HEK293 (cell line): ENCODE results near the gene ZNF184.

Experiments
- ELK4 ChIP-seq: IDR thresholded peaks from 2 replicates; pipeline ENCODE4 v1.6.1; 2011; ENCODE audit warnings: mild to moderate bottlenecking, low read depth, low read length, borderline replicate concordance
- GFI1B ChIP-seq: fragments of 450-650 bp; formaldehyde crosslinking; IDR thresholded peaks from 2 replicates; pipeline ENCODE4 v1.5.1; 2016; ENCODE audit warnings: missing biosample characterization, missing genetic modification characterization
- HOXD13 ChIP-seq: sonication (generic); formaldehyde crosslinking; IDR thresholded peaks from 2 replicates; pipeline ENCODE4 v1.8.0; 2022; ENCODE audit warnings: missing genetic modification reagents, borderline replicate concordance
- IKZF3 ChIP-seq: fragments of 450-650 bp; IDR thresholded peaks from 2 replicates; pipeline ENCODE4 v1.5.0; 2018; ENCODE audit warnings: missing biosample characterization, mild to moderate bottlenecking, missing genetic modification characterization, moderate library complexity
- KLF17 ChIP-seq: fragments of 450-650 bp; formaldehyde crosslinking; IDR thresholded peaks from 2 replicates; pipeline ENCODE4 v1.5.1; 2016; ENCODE audit warnings: missing biosample characterization, missing genetic modification characterization
- KLF7 ChIP-seq: fragments of 450-650 bp; formaldehyde crosslinking; IDR thresholded peaks from 2 replicates; pipeline ENCODE4 v1.5.1; 2016; ENCODE audit warnings: missing biosample characterization, missing genetic modification characterization, borderline replicate concordance
- REST ChIP-seq: fragments of 450-650 bp; formaldehyde crosslinking; IDR thresholded peaks from 2 replicates; pipeline ENCODE4 v1.5.1; 2016; ENCODE audit warnings: missing biosample characterization, missing genetic modification characterization
- ZBTB10 ChIP-seq: fragments of 450-650 bp; formaldehyde crosslinking; IDR thresholded peaks from 2 replicates; pipeline ENCODE4 v1.5.1; 2016; ENCODE audit warnings: missing biosample characterization, missing genetic modification characterization
- ZBTB17 ChIP-seq: fragments of 450-650 bp; formaldehyde crosslinking; IDR thresholded peaks from 2 replicates; pipeline ENCODE4 v1.5.1; 2016; ENCODE audit warnings: missing biosample characterization, missing genetic modification characterization
- ZNF19 ChIP-seq: fragments of 450-650 bp; formaldehyde crosslinking; IDR thresholded peaks from 2 replicates; pipeline ENCODE4; 2016; ENCODE audit warnings: missing biosample characterization, missing genetic modification characterization, low read depth
- ZNF223 ChIP-seq: fragments of 450-650 bp; formaldehyde crosslinking; IDR thresholded peaks from 2 replicates; pipeline ENCODE4 v1.5.1; 2016; ENCODE audit warnings: missing biosample characterization, missing genetic modification characterization
- ZNF341 ChIP-seq: fragments of 450-650 bp; formaldehyde crosslinking; IDR thresholded peaks from 2 replicates; pipeline ENCODE4; 2016; ENCODE audit warnings: low read depth, missing biosample characterization, missing genetic modification characterization
- ZNF37A ChIP-seq: fragments of 450-650 bp; IDR thresholded peaks from 2 replicates; pipeline ENCODE4 v1.5.1; 2018; ENCODE audit warnings: missing biosample characterization, missing genetic modification characterization
- ZNF426 ChIP-seq: fragments of 450-650 bp; formaldehyde crosslinking; IDR thresholded peaks from 2 replicates; pipeline ENCODE4 v1.5.1; 2017; ENCODE audit warnings: missing biosample characterization, missing genetic modification characterization, mild to moderate bottlenecking, inconsistent platforms, moderate library complexity
- ZNF529 ChIP-seq: fragments of 450-650 bp; formaldehyde crosslinking; IDR thresholded peaks from 2 replicates; pipeline ENCODE4 v1.5.1; 2017; ENCODE audit warnings: missing genetic modification characterization, missing biosample characterization; ENCODE audit not compliant: insufficient replicate concordance
- ZNF530 ChIP-seq: fragments of 450-650 bp; formaldehyde crosslinking; IDR thresholded peaks from 2 replicates; pipeline ENCODE4 v1.5.1; 2016; ENCODE audit warnings: low read depth, missing biosample characterization, missing genetic modification characterization
- ZNF623 ChIP-seq: fragments of 450-650 bp; formaldehyde crosslinking; IDR thresholded peaks from 2 replicates; pipeline ENCODE4 v1.5.1; 2016; ENCODE audit warnings: missing biosample characterization, missing genetic modification characterization
- ZNF626 ChIP-seq: fragments of 450-650 bp; sonication (Bioruptor Pico); formaldehyde crosslinking; IDR thresholded peaks from 2 replicates; pipeline ENCODE4 v1.5.1; 2018; ENCODE audit warnings: missing biosample characterization, missing genetic modification characterization, inconsistent platforms
- ZNF639 ChIP-seq: fragments of 450-650 bp; formaldehyde crosslinking; IDR thresholded peaks from 2 replicates; pipeline ENCODE4 v1.5.1; 2016; ENCODE audit warnings: missing biosample characterization, missing genetic modification characterization
- ZNF677 ChIP-seq: fragments of 450-650 bp; IDR thresholded peaks from 2 replicates; pipeline ENCODE4 v1.5.0; 2018; ENCODE audit warnings: missing biosample characterization, mild to moderate bottlenecking, missing genetic modification characterization, moderate library complexity
- ZSCAN16 ChIP-seq: fragments of 450-650 bp; formaldehyde crosslinking; IDR thresholded peaks from 2 replicates; pipeline ENCODE4 v1.5.1; 2016; ENCODE audit warnings: missing biosample characterization, missing genetic modification characterization
- ZSCAN18 ChIP-seq: fragments of 450-650 bp; formaldehyde crosslinking; IDR thresholded peaks from 2 replicates; pipeline ENCODE4 v1.5.1; 2016; ENCODE audit warnings: missing biosample characterization, missing genetic modification characterization
- ZSCAN23 ChIP-seq: fragments of 450-650 bp; formaldehyde crosslinking; IDR thresholded peaks from 2 replicates; pipeline ENCODE4 v1.5.1; 2016; ENCODE audit warnings: missing biosample characterization, missing genetic modification characterization
- ZSCAN30 ChIP-seq: fragments of 450-650 bp; IDR thresholded peaks from 2 replicates; pipeline ENCODE4 v1.5.1; 2018; ENCODE audit warnings: missing biosample characterization, mild to moderate bottlenecking, missing genetic modification characterization, moderate library complexity
- ZSCAN4 ChIP-seq: fragments of 450-650 bp; formaldehyde crosslinking; IDR thresholded peaks from 2 replicates; pipeline ENCODE4 v1.5.1; 2017; ENCODE audit warnings: missing biosample characterization, missing genetic modification characterization

Gene ZNF184

GRCh38 chr6:27495386-27496135 lies 22.7 kb upstream of the ZNF184 start (continued):
- TF ChIP-seq ZBTB10 (tag by site-specific recombination), result peak; percentile 90
- peak; percentile 87 for TF ChIP-seq ZNF639 (tag by site-specific recombination)
- TF ChIP-seq ZNF530 (tag by site-specific recombination), result no peak
- no peak for TF ChIP-seq HOXD13 (CRISPR knock-in tag)
- no peak for TF ChIP-seq ZNF19 (tag by site-specific recombination)
- peak; percentile 65; the same call in 1 of the 2 replicates for TF ChIP-seq GFI1B (tag by site-specific recombination)
- TF ChIP-seq ZSCAN23 (tag by site-specific recombination), result peak; percentile 84
- 0 out of 2 replicates have a peak, but pooled peaks have one; percentile 57 for TF ChIP-seq ZNF37A (tag by site-specific recombination)
- 0 out of 2 replicates have a peak, but pooled peaks have one; percentile 11 for TF ChIP-seq ZNF223 (tag by site-specific recombination)
- 0 out of 2 replicates have a peak, but pooled peaks have one; percentile 22 for TF ChIP-seq ZNF626 (tag by site-specific recombination)
- 0 out of 2 replicates have a peak, but pooled peaks have one; percentile 11 for TF ChIP-seq ZNF341 (tag by site-specific recombination)
- TF ChIP-seq ZNF426 (tag by site-specific recombination), result no peak
- peak; percentile 18; the same call in 1 of the 2 replicates for TF ChIP-seq KLF7
- TF ChIP-seq REST (tag by site-specific recombination), result peak; percentile 4; the same call in 1 of the 2 replicates
- TF ChIP-seq ZSCAN30 (tag by site-specific recombination), result peak; percentile 97
- peak; percentile 82 for TF ChIP-seq ZBTB17
- peak; percentile 78 for TF ChIP-seq ZSCAN18
- peak; percentile 55 for TF ChIP-seq ZNF623 (tag by site-specific recombination)
- TF ChIP-seq ELK4, result no peak
- TF ChIP-seq ZNF677, result peak; percentile 62; the same call in 1 of the 2 replicates
- peak; percentile 56 for TF ChIP-seq ZSCAN4 (tag by site-specific recombination)
- TF ChIP-seq ZSCAN16 (tag by site-specific recombination), result no peak
- TF ChIP-seq ZNF529, result peak; percentile 6
- peak; percentile 68 for TF ChIP-seq IKZF3 (tag by site-specific recombination)
- TF ChIP-seq KLF17 (tag by site-specific recombination), result peak; percentile 94
